SK-N-MC (cell line): ENCODE results near the gene LSM14A.
"Not testable (repeated sequence)": the region's sequence is repeated elsewhere in the genome, so short reads cannot be mapped to it uniquely, and the experiment has no call there.

Experiments used
- EZH2 ChIP-seq: fragments of 200-600 bp; sonication (generic); IDR thresholded peaks from one replicate; pipeline ENCODE4 v1.6.1; 2017; ENCODE audit warnings: antibody characterized with exemption
- POLR2AphosphoS5 ChIP-seq: IDR thresholded peaks from 2 replicates; pipeline ENCODE4 v1.6.1; 2012; ENCODE audit warnings: mild to moderate bottlenecking, low read depth, low read length, borderline replicate concordance

- not testable (repeated sequence) for TF ChIP-seq POLR2AphosphoS5, EZH2
Measured at GRCh38 chr19:34158966-34159365, 13.3 kb upstream of the LSM14A start.
